Activated naive CD8-positive, alpha-beta T cell (primary cell): ENCODE results near the gene C9orf85.

ENCODE experiments used
- H3K27ac Mint-ChIP-seq: one replicate; pipeline ENCODE4 v1.8.0; 2021; ENCODE audit warnings: mixed read lengths
- H3K27me3 Mint-ChIP-seq: one replicate; pipeline ENCODE4 v1.8.0; 2021; ENCODE audit warnings: mixed read lengths
- H3K36me3 Mint-ChIP-seq: one replicate; pipeline ENCODE4 v1.8.0; 2021; ENCODE audit warnings: mixed read lengths
- H3K4me1 Mint-ChIP-seq: one replicate; pipeline ENCODE4 v1.8.0; 2021; ENCODE audit warnings: low read depth, mixed read lengths
- H3K4me3 Mint-ChIP-seq: one replicate; pipeline ENCODE4 v1.8.0; 2021; ENCODE audit warnings: mild to moderate bottlenecking, mixed read lengths
- H3K9me3 Mint-ChIP-seq: one replicate; pipeline ENCODE4 v1.8.0; 2021; ENCODE audit warnings: low read depth, mixed read lengths

C9orf85 gene

GRCh38 chr9:71920456-71921189 lies 9.2 kb downstream of the C9orf85 start:
- Mint-ChIP-seq H3K4me3 (no peak overlapping the region), H3K36me3 (peaks cover 23% of the 10 kb centered on the region), H3K9me3 (no peaks in the 10 kb centered on the region), H3K27me3 (no peaks in the 10 kb centered on the region), H3K4me1 (peaks cover 29% of the 10 kb centered on the region), H3K27ac (no peak overlapping the region)

- Mint-ChIP-seq H3K9me3 (no peaks in the 10 kb centered on the region), H3K4me3 (no peak overlapping the region), H3K27ac (no peak overlapping the region), H3K36me3 (peaks cover 23% of the 10 kb centered on the region), H3K27me3 (no peaks in the 10 kb centered on the region), H3K4me1 (peaks cover 25% of the 10 kb centered on the region)
These were observed 9.9 kb downstream of the C9orf85 start for GRCh38 chr9:71921190-71921814.

GRCh38 chr9:71924576-71924975 lies 13.1 kb downstream of the C9orf85 start:
- Mint-ChIP-seq H3K9me3 (no peaks in the 10 kb centered on the region), H3K27me3 (no peaks in the 10 kb centered on the region), H3K4me1 (peaks cover 14% of the 10 kb centered on the region), H3K27ac (no peak overlapping the region), H3K4me3 (no peak overlapping the region), H3K36me3 (peaks cover 13% of the 10 kb centered on the region)

- Mint-ChIP-seq H3K36me3 (peaks cover 11% of the 10 kb centered on the region), H3K27ac (no peak overlapping the region), H3K4me3 (no peak overlapping the region), H3K4me1 (peaks cover 12% of the 10 kb centered on the region), H3K9me3 (no peaks in the 10 kb centered on the region), H3K27me3 (no peaks in the 10 kb centered on the region)
These were observed 14.4 kb downstream of the C9orf85 start for GRCh38 chr9:71925834-71926233.

- H3K36me3 Mint-ChIP-seq: peaks cover 13% of the 10 kb centered on the region
- no peaks in the 10 kb centered on the region for H3K27me3 Mint-ChIP-seq
- peaks cover 7% of the 10 kb centered on the region for H3K9me3 Mint-ChIP-seq
- peaks cover 9% of the 10 kb centered on the region for H3K4me1 Mint-ChIP-seq
- no peak overlapping the region for H3K27ac Mint-ChIP-seq
- H3K4me3 Mint-ChIP-seq: no peak overlapping the region
These were observed 16.9 kb downstream of the C9orf85 start for GRCh38 chr9:71928376-71928775.

GRCh38 chr9:71928806-71929205 lies 17.4 kb downstream of the C9orf85 start:
- H3K4me1 Mint-ChIP-seq: peaks cover 9% of the 10 kb centered on the region
- H3K36me3 Mint-ChIP-seq: peaks cover 13% of the 10 kb centered on the region
- H3K27me3 Mint-ChIP-seq: no peaks in the 10 kb centered on the region
- peaks cover 7% of the 10 kb centered on the region for H3K9me3 Mint-ChIP-seq
- no peak overlapping the region for H3K4me3 Mint-ChIP-seq
- no peak overlapping the region for H3K27ac Mint-ChIP-seq

GRCh38 chr9:71929223-71929622 lies 17.8 kb downstream of the C9orf85 start:
- peaks cover 6% of the 10 kb centered on the region for H3K4me1 Mint-ChIP-seq
- peaks cover 11% of the 10 kb centered on the region for H3K36me3 Mint-ChIP-seq
- H3K4me3 Mint-ChIP-seq: no peak overlapping the region
- no peak overlapping the region for H3K27ac Mint-ChIP-seq
- H3K9me3 Mint-ChIP-seq: peaks cover 7% of the 10 kb centered on the region
- H3K27me3 Mint-ChIP-seq: no peaks in the 10 kb centered on the region

- no peak overlapping the region for H3K27ac Mint-ChIP-seq
- H3K27me3 Mint-ChIP-seq: no peaks in the 10 kb centered on the region
- peaks cover 8% of the 10 kb centered on the region for H3K4me1 Mint-ChIP-seq
- peaks cover 7% of the 10 kb centered on the region for H3K9me3 Mint-ChIP-seq
- no peak overlapping the region for H3K4me3 Mint-ChIP-seq
- H3K36me3 Mint-ChIP-seq: peaks cover 9% of the 10 kb centered on the region
These were observed 18.5 kb downstream of the C9orf85 start for GRCh38 chr9:71929791-71930440.

- H3K4me1 Mint-ChIP-seq: peaks cover 18% of the 10 kb centered on the region
- peaks cover 9% of the 10 kb centered on the region for H3K36me3 Mint-ChIP-seq
- H3K9me3 Mint-ChIP-seq: peaks cover 7% of the 10 kb centered on the region
- H3K27ac Mint-ChIP-seq: no peak overlapping the region
- H3K4me3 Mint-ChIP-seq: no peak overlapping the region
- no peaks in the 10 kb centered on the region for H3K27me3 Mint-ChIP-seq
These were observed 19.7 kb downstream of the C9orf85 start for GRCh38 chr9:71931166-71931565.

GRCh38 chr9:71936066-71936465 lies 24.6 kb downstream of the C9orf85 start:
- peaks cover 30% of the 10 kb centered on the region for H3K4me1 Mint-ChIP-seq
- H3K36me3 Mint-ChIP-seq: peaks cover 7% of the 10 kb centered on the region
- H3K27ac Mint-ChIP-seq: no peak overlapping the region
- H3K27me3 Mint-ChIP-seq: no peaks in the 10 kb centered on the region
- H3K4me3 Mint-ChIP-seq: no peak overlapping the region
- H3K9me3 Mint-ChIP-seq: peaks cover 7% of the 10 kb centered on the region

GRCh38 chr9:71937070-71937625 lies 25.7 kb downstream of the C9orf85 start:
- Mint-ChIP-seq H3K27ac (no peak overlapping the region), H3K9me3 (peaks cover 7% of the 10 kb centered on the region), H3K4me1 (peaks cover 37% of the 10 kb centered on the region), H3K36me3 (peaks cover 7% of the 10 kb centered on the region), H3K27me3 (no peaks in the 10 kb centered on the region), H3K4me3 (no peak overlapping the region)

- H3K27me3 Mint-ChIP-seq: no peaks in the 10 kb centered on the region
- no peak overlapping the region for H3K4me3 Mint-ChIP-seq
- no peak overlapping the region for H3K27ac Mint-ChIP-seq
- H3K4me1 Mint-ChIP-seq: peaks cover 38% of the 10 kb centered on the region
- peaks cover 2% of the 10 kb centered on the region for H3K36me3 Mint-ChIP-seq
- peaks cover 2% of the 10 kb centered on the region for H3K9me3 Mint-ChIP-seq
These were observed 26.5 kb downstream of the C9orf85 start for GRCh38 chr9:71937898-71938297.

GRCh38 chr9:71941060-71941568 lies 29.7 kb downstream of the C9orf85 start:
- Mint-ChIP-seq H3K4me3 (no peak overlapping the region), H3K27me3 (no peaks in the 10 kb centered on the region), H3K9me3 (no peaks in the 10 kb centered on the region), H3K27ac (no peak overlapping the region), H3K36me3 (no peaks in the 10 kb centered on the region), H3K4me1 (peaks cover 30% of the 10 kb centered on the region)

GRCh38 chr9:71941998-71942567 lies 30.6 kb downstream of the C9orf85 start:
- Mint-ChIP-seq H3K36me3 (peaks cover under 1% of the 10 kb centered on the region), H3K4me1 (peaks cover 28% of the 10 kb centered on the region), H3K9me3 (no peaks in the 10 kb centered on the region), H3K27me3 (no peaks in the 10 kb centered on the region), H3K4me3 (no peak overlapping the region), H3K27ac (no peak overlapping the region)
